GM18526 (cell line): ENCODE data around the gene CPNE6.

Experiments
- POLR2A ChIP-seq: IDR thresholded peaks from 3 replicates; pipeline ENCODE4 v1.6.1; 2011; ENCODE audit not compliant: insufficient read length; ENCODE audit errors: extremely low read depth

CPNE6 gene

GRCh38 chr14:24071144-24071697 is at the start of gene CPNE6:
Gene CPNE6 (plus strand): TSS chr14:24071562. CDS start chr14:24072937, 1,375 bp downstream.
- no peak for TF ChIP-seq POLR2A

- no peak for TF ChIP-seq POLR2A
Measured at GRCh38 chr14:24032727-24033418, 38.5 kb upstream of the CPNE6 start.

GRCh38 chr14:24036169-24036962 is 35.0 kb upstream of the CPNE6 start:
- peak; percentile 12 for TF ChIP-seq POLR2A

GRCh38 chr14:24037658-24038037 is 33.7 kb upstream of the CPNE6 start:
- TF ChIP-seq POLR2A: no peak

GRCh38 chr14:24038686-24039085 is 32.7 kb upstream of the CPNE6 start:
- TF ChIP-seq POLR2A: no peak

GRCh38 chr14:24040692-24041091 is 30.7 kb upstream of the CPNE6 start:
- TF ChIP-seq POLR2A: no peak

GRCh38 chr14:24042746-24043145 is 28.6 kb upstream of the CPNE6 start:
- TF ChIP-seq POLR2A: no peak

GRCh38 chr14:24051176-24051788 is 20.1 kb upstream of the CPNE6 start:
- TF ChIP-seq POLR2A: no peak

- TF ChIP-seq POLR2A: peak; percentile 39
Measured at GRCh38 chr14:24051789-24052655, 19.3 kb upstream of the CPNE6 start, which contains the start of gene CARMIL3. Gene CARMIL3 (plus strand): TSS chr14:24052009. CDS start chr14:24052154, 145 bp downstream.

GRCh38 chr14:24052656-24053547 is 18.5 kb upstream of the CPNE6 start:
- no peak for TF ChIP-seq POLR2A

GRCh38 chr14:24053548-24054323 is 17.6 kb upstream of the CPNE6 start:
- no peak for TF ChIP-seq POLR2A

GRCh38 chr14:24054324-24054641 is 17.1 kb upstream of the CPNE6 start:
- TF ChIP-seq POLR2A: no peak

- TF ChIP-seq POLR2A: no peak
Measured at GRCh38 chr14:24054646-24055045, 16.7 kb upstream of the CPNE6 start.
